HepG2 (cell line): ENCODE measurements around the gene SMCO4. TPM values are rescaled to one million over a fixed set of nuclear protein-coding genes. Genes with fewer than 3 reads are reported as not detected.

Experiments used
- ARHGAP35 ChIP-seq: sonication (generic); formaldehyde crosslinking; IDR thresholded peaks from 2 replicates; pipeline ENCODE4 v1.9.0; 2022; ENCODE audit warnings: mild to moderate bottlenecking, inconsistent platforms, moderate library complexity, missing genetic modification reagents, borderline replicate concordance
- CENPT ChIP-seq: sonication (generic); formaldehyde crosslinking; IDR thresholded peaks from 2 replicates; pipeline ENCODE4 v1.8.0; 2022; ENCODE audit warnings: low read depth, mild to moderate bottlenecking, moderate library complexity, missing genetic modification reagents
- ETV5 ChIP-seq: IDR thresholded peaks from 2 replicates; pipeline ENCODE4 v1.6.1; 2018; ENCODE audit warnings: missing biosample characterization, missing genetic modification reagents, inconsistent platforms, borderline replicate concordance
- HNRNPLL ChIP-seq: fragments of 200-400 bp; formaldehyde crosslinking; IDR thresholded peaks from 2 replicates; pipeline ENCODE4 v1.6.1; 2017; ENCODE audit warnings: mild to moderate bottlenecking, low read depth, low read length; ENCODE audit not compliant: poor library complexity, severe bottlenecking
- ISX ChIP-seq: sonication (generic); formaldehyde crosslinking; conservative IDR thresholded peaks from 2 replicates; pipeline ENCODE4 v1.5.0; 2020; ENCODE audit warnings: missing genetic modification reagents
- JUNB ChIP-seq: sonication (generic); formaldehyde crosslinking; IDR thresholded peaks from 2 replicates; pipeline ENCODE4 v1.8.0; 2022; ENCODE audit warnings: missing genetic modification reagents, mild to moderate bottlenecking, borderline replicate concordance
- PCBP1 ChIP-seq: fragments of 200-400 bp; formaldehyde crosslinking; IDR thresholded peaks from 2 replicates; pipeline ENCODE4 v1.6.1; 2017; ENCODE audit warnings: mild to moderate bottlenecking, low read depth, low read length, borderline replicate concordance
- PHF5A ChIP-seq: IDR thresholded peaks from one replicate; pipeline ENCODE4 v1.6.1; 2018; ENCODE audit warnings: low read depth, missing genetic modification reagents; ENCODE audit not compliant: unreplicated experiment
- PHF8 ChIP-seq: sonication (generic); formaldehyde crosslinking; IDR thresholded peaks from 2 replicates; pipeline ENCODE4 v1.5.0; 2020; ENCODE audit warnings: missing genetic modification reagents
- SRSF1 ChIP-seq: fragments of 200-400 bp; formaldehyde crosslinking; optimal IDR thresholded peaks from 2 replicates; pipeline ENCODE3; 2017; ENCODE audit warnings: mild to moderate bottlenecking, low read depth, low read length, moderate library complexity
- ZBTB10 ChIP-seq: sonication (generic); formaldehyde crosslinking; IDR thresholded peaks from 2 replicates; pipeline ENCODE4 v1.4.0; 2020; ENCODE audit warnings: missing genetic modification reagents, borderline replicate concordance
- ZFP36 ChIP-seq: fragments of 150-350 bp; IDR thresholded peaks from 2 replicates; pipeline ENCODE4 v1.6.1; 2018; ENCODE audit warnings: borderline replicate concordance, low read length, low read depth; ENCODE audit not compliant: partially characterized antibody
- ZNF234 ChIP-seq: sonication (generic); formaldehyde crosslinking; conservative IDR thresholded peaks from 2 replicates; pipeline ENCODE4 v1.5.1; 2020; ENCODE audit warnings: mild to moderate bottlenecking, missing genetic modification reagents
- ZNF235 ChIP-seq: sonication (generic); formaldehyde crosslinking; IDR thresholded peaks from 2 replicates; pipeline ENCODE4 v1.8.1; 2023; ENCODE audit warnings: mild to moderate bottlenecking, missing genetic modification reagents, borderline replicate concordance
- ZNF317 ChIP-seq: sonication (generic); formaldehyde crosslinking; IDR thresholded peaks from 2 replicates; pipeline ENCODE4 v1.5.0; 2020; ENCODE audit warnings: mild to moderate bottlenecking, missing genetic modification reagents
- ZNF367 ChIP-seq: sonication (generic); formaldehyde crosslinking; IDR thresholded peaks from 2 replicates; pipeline ENCODE4 v1.4.0; 2020; ENCODE audit warnings: missing genetic modification reagents, borderline replicate concordance
- ZNF761 ChIP-seq: sonication (generic); formaldehyde crosslinking; conservative IDR thresholded peaks from 2 replicates; pipeline ENCODE4 v1.4.0; 2020; ENCODE audit warnings: mild to moderate bottlenecking, missing genetic modification reagents
- ZNF782 ChIP-seq: sonication (generic); formaldehyde crosslinking; IDR thresholded peaks from 2 replicates; pipeline ENCODE4 v1.4.0; 2020; ENCODE audit warnings: missing genetic modification reagents, mild to moderate bottlenecking, borderline replicate concordance
- ZNF816 ChIP-seq: sonication (generic); formaldehyde crosslinking; IDR thresholded peaks from 2 replicates; pipeline ENCODE4 v1.8.0; 2022; ENCODE audit warnings: missing genetic modification reagents, mild to moderate bottlenecking, borderline replicate concordance
- polyA plus RNA-seq, 8 experiments: library from polyadenylated mRNA; depleted of rRNA in 3 of 8; stranded (reverse) in 7 of 8; unstranded in 1 of 8; fragments of >200 nt; fragmentation: Illumina TruSeq in 4 of 8; extraction: Trizol in 4 of 8; gene quantifications; 2 replicates each; pipeline versions ENCODE4 v1.2.1 to v1.2.3, GENCODE V29; 2011 to 2016; ENCODE audit warnings: low read depth in 4 of 8, missing spikeins in 1 of 8, mixed read lengths in 1 of 8; ENCODE audit not compliant: insufficient read depth in 1 of 8
- total RNA-seq, 5 experiments: library from RNA; depleted of rRNA; stranded (reverse); fragments of >200 nt; fragmentation: Illumina TruSeq; extraction: Trizol; gene quantifications; 2 replicates each; pipeline ENCODE4 v1.2.3, GENCODE V29; 2016; ENCODE audit warnings: low read depth in 1 of 5
- TF ChIP-seq, protein P1 (sequence below): IDR thresholded peaks from 2 replicates; pipeline ENCODE4 v1.6.1; 2016; ENCODE audit warnings: missing compliant biosample characterization, missing genetic modification reagents, borderline replicate concordance
- TF ChIP-seq, protein P2 (sequence below): sonication (generic); formaldehyde crosslinking; IDR thresholded peaks from 2 replicates; pipeline ENCODE4; 2020; ENCODE audit warnings: missing genetic modification reagents, mild to moderate bottlenecking, borderline replicate concordance

The SMCO4 gene
- total and polyA plus RNA-seq, 2 of the 13 experiments (the other 11 are each of a cell fraction or from before 2014, with no cell fraction given), result 10.6 to 28.5 TPM

DNA sequence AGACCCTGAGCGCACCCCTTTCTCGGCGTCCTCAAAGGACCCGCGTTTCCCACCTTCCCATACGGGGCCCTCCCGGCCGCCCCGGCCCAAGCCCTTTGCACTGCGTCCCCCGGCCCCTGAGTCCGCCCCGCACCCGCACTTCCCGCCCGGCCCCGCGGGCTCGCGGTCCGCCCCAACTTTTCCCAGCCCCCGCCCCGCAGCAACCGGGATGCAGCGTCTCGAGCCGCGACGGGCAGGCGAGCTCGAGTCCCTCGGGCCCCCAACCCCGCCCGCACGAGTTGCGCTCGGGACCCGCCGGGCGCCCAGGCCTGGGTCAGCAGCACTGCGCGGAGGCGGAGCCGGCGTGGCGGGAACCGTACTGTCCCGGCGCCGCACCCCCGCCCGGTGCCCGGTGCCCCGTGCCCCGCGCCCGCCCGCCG is 371 bp downstream of the SMCO4 start (continued):
- TF ChIP-seq HNRNPLL, result peak; percentile 69
- TF ChIP-seq, protein P1, sequence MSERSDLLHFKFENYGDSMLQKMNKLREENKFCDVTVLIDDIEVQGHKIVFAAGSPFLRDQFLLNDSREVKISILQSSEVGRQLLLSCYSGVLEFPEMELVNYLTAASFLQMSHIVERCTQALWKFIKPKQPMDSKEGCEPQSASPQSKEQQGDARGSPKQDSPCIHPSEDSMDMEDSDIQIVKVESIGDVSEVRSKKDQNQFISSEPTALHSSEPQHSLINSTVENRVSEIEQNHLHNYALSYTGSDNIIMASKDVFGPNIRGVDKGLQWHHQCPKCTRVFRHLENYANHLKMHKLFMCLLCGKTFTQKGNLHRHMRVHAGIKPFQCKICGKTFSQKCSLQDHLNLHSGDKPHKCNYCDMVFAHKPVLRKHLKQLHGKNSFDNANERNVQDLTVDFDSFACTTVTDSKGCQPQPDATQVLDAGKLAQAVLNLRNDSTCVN (CRISPR knock-in tag), result no peak
- TF ChIP-seq ZNF782 (CRISPR knock-in tag), result no peak
- 0 out of 2 replicates have a peak, but pooled peaks have one; percentile 2 for TF ChIP-seq ZNF317 (CRISPR knock-in tag)
- no peak for TF ChIP-seq ZNF761 (CRISPR knock-in tag)
- TF ChIP-seq, protein P2, sequence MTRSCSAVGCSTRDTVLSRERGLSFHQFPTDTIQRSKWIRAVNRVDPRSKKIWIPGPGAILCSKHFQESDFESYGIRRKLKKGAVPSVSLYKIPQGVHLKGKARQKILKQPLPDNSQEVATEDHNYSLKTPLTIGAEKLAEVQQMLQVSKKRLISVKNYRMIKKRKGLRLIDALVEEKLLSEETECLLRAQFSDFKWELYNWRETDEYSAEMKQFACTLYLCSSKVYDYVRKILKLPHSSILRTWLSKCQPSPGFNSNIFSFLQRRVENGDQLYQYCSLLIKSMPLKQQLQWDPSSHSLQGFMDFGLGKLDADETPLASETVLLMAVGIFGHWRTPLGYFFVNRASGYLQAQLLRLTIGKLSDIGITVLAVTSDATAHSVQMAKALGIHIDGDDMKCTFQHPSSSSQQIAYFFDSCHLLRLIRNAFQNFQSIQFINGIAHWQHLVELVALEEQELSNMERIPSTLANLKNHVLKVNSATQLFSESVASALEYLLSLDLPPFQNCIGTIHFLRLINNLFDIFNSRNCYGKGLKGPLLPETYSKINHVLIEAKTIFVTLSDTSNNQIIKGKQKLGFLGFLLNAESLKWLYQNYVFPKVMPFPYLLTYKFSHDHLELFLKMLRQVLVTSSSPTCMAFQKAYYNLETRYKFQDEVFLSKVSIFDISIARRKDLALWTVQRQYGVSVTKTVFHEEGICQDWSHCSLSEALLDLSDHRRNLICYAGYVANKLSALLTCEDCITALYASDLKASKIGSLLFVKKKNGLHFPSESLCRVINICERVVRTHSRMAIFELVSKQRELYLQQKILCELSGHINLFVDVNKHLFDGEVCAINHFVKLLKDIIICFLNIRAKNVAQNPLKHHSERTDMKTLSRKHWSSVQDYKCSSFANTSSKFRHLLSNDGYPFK (CRISPR knock-in tag), result no peak
- TF ChIP-seq JUNB (CRISPR knock-in tag), result 0 out of 2 replicates have a peak, but pooled peaks have one; percentile 16
- no peak for TF ChIP-seq ARHGAP35 (CRISPR knock-in tag)
- no peak for TF ChIP-seq ZNF235
- 0 out of 2 replicates have a peak, but pooled peaks have one; percentile 45 for TF ChIP-seq CENPT (CRISPR knock-in tag)
- TF ChIP-seq PCBP1, result no peak
- no peak for TF ChIP-seq ZFP36
- TF ChIP-seq ZBTB10 (CRISPR knock-in tag), result no peak
- no peak for TF ChIP-seq ZNF367 (CRISPR knock-in tag)
- no peak for TF ChIP-seq ZNF234 (CRISPR knock-in tag)
- no peak for TF ChIP-seq PHF5A (CRISPR knock-in tag)
- TF ChIP-seq ISX, result no peak
- peak; percentile 51 for TF ChIP-seq PHF8 (CRISPR knock-in tag)
- TF ChIP-seq ETV5 (CRISPR knock-in tag), result no peak
- TF ChIP-seq ZNF816 (CRISPR knock-in tag), result no peak
- no peak for TF ChIP-seq SRSF1
